A549 (cell line): ENCODE measurements around the gene TRAPPC2L. TPM values are rescaled to one million over a fixed set of nuclear protein-coding genes. Genes with fewer than 3 reads are reported as not detected.

Source experiments
- ATAC-seq, 2 experiments: fragments of 200-7000 bp in 1 of 2; fragments of >200 bp in 1 of 2; cut with Nextera tagmentation in 1 of 2; cut with Tn5 transposase in 1 of 2; 3 replicates each; pipeline versions ENCODE4 v1.8.0 to v1.9.1; 2018 to 2020; ENCODE audit warnings: mild to moderate bottlenecking in 1 of 2, moderate library complexity in 1 of 2
- CTCF ChIA-PET: fragments of 300-600 bp; sonication (Branson Sonifier 250); formaldehyde crosslinking; extraction: SDS; loops from one replicate; lab custom pipeline; 2021; ENCODE audit warnings: antibody characterized with exemption, inconsistent platforms; lab: Yijun Ruan, JAX
- POLR2A ChIA-PET: fragments of 350-600 bp; formaldehyde crosslinking; extraction: SDS; loops from one replicate; lab custom pipeline; 2021; ENCODE audit warnings: antibody characterized with exemption, inconsistent platforms; lab: Yijun Ruan, JAX
- DNase-seq, 2 experiments: peaks; one replicate each; pipeline versions ENCODE4 v3.0.0 to v3.0.0-alpha.2; 2011 to 2016; ENCODE audit warnings: low read depth in 1 of 2, low spot score in 1 of 2
- FAIRE-seq: peaks from 2 replicates; lab custom pipeline; 2011; peaks lifted over from hg19 to GRCh38; lab: Jason Lieb, UNC
- H3K27ac ChIP-seq, 2 experiments: fragments of >200 bp; sonication (Bioruptor Twin); formaldehyde crosslinking; 3 replicates each; pipeline ENCODE4 v1.5.1; 2016 to 2017
- H3K4me1 ChIP-seq: fragments of >200 bp; sonication (Bioruptor Twin); formaldehyde crosslinking; 3 replicates; pipeline ENCODE4 v1.6.1; 2016
- H3K4me2 ChIP-seq: fragments of >200 bp; sonication (Bioruptor Twin); formaldehyde crosslinking; 3 replicates; pipeline ENCODE4 v1.6.1; 2016
- H3K4me3 ChIP-seq: fragments of >200 bp; sonication (Bioruptor Twin); formaldehyde crosslinking; 3 replicates; pipeline ENCODE4 v1.5.1; 2016
- H3K9me3 ChIP-seq: fragments of >200 bp; sonication (Bioruptor Twin); formaldehyde crosslinking; 3 replicates; pipeline ENCODE4 v1.6.1; 2016
- ATOH8 ChIP-seq: fragments of 250-450 bp; sonication (Bioruptor Pico); IDR thresholded peaks from 2 replicates; pipeline ENCODE4 v1.5.0; 2020; ENCODE audit warnings: low read depth, mild to moderate bottlenecking, moderate library complexity
- BCL3 ChIP-seq: fragments of >200 bp; sonication (Bioruptor Twin); formaldehyde crosslinking; IDR thresholded peaks from 3 replicates; pipeline ENCODE4 v1.6.1; 2016
- BHLHE40 ChIP-seq: IDR thresholded peaks from 2 replicates; pipeline ENCODE4 v1.6.1; 2012; ENCODE audit warnings: low read depth, low read length, inconsistent platforms
- CBX8 ChIP-seq: fragments of 200-600 bp; sonication (generic); IDR thresholded peaks from 2 replicates; pipeline ENCODE4 v1.6.1; 2016
- CHD2 ChIP-seq: fragments of 150-350 bp; IDR thresholded peaks from 2 replicates; pipeline ENCODE4 v1.6.1; 2014; ENCODE audit warnings: low read length; ENCODE audit not compliant: partially characterized antibody
- CHD4 ChIP-seq: fragments of 200-600 bp; sonication (generic); IDR thresholded peaks from 2 replicates; pipeline ENCODE4 v1.6.1; 2016; ENCODE audit warnings: antibody characterized with exemption, mild to moderate bottlenecking, borderline replicate concordance
- CTCF ChIP-seq: fragments of >200 bp; sonication (Bioruptor Twin); formaldehyde crosslinking; IDR thresholded peaks from 3 replicates; pipeline ENCODE4 v1.5.1; 2016
- E2F6 ChIP-seq: IDR thresholded peaks from 2 replicates; pipeline ENCODE4 v1.6.1; 2012; ENCODE audit warnings: low read depth, borderline replicate concordance
- FOSB ChIP-seq: fragments of 250-450 bp; sonication (Bioruptor Pico); IDR thresholded peaks from 2 replicates; pipeline ENCODE4 v1.5.0; 2020; ENCODE audit warnings: mild to moderate bottlenecking, moderate library complexity
- FOSL2 ChIP-seq, 2 experiments: fragments of 450-650 bp in 1 of 2; fragments of >200 bp in 1 of 2; sonication (Bioruptor Twin) in 1 of 2; formaldehyde crosslinking; IDR thresholded peaks; 2 replicates each; pipeline versions ENCODE4 v1.5.0 to v1.6.1; 2016 to 2020; ENCODE audit warnings: mild to moderate bottlenecking in 1 of 2, moderate library complexity in 1 of 2
- GATA3 ChIP-seq: IDR thresholded peaks from 2 replicates; pipeline ENCODE4 v1.6.1; 2012; ENCODE audit warnings: borderline replicate concordance
- HDAC2 ChIP-seq: fragments of 200-600 bp; sonication (generic); IDR thresholded peaks from 2 replicates; pipeline ENCODE4 v1.6.1; 2016
- HES2 ChIP-seq: fragments of >200 bp; sonication (Bioruptor Twin); formaldehyde crosslinking; IDR thresholded peaks from 2 replicates; pipeline ENCODE4 v1.6.1; 2016
- HEYL ChIP-seq: fragments of 250-450 bp; sonication (Bioruptor Pico); IDR thresholded peaks from 2 replicates; pipeline ENCODE4 v1.8.0; 2021; ENCODE audit warnings: mild to moderate bottlenecking, moderate library complexity
- HOXB13 ChIP-seq: fragments of 250-450 bp; sonication (Bioruptor Pico); IDR thresholded peaks from 2 replicates; pipeline ENCODE4 v1.5.0; 2020; ENCODE audit warnings: low read depth, mild to moderate bottlenecking, moderate library complexity
- JUN ChIP-seq, 2 experiments: fragments of >200 bp; sonication (Bioruptor Twin); formaldehyde crosslinking; IDR thresholded peaks; 2 replicates in 1 of 2; 3 replicates in 1 of 2; pipeline ENCODE4 v1.6.1; 2016 to 2017
- JUNB ChIP-seq: fragments of >200 bp; sonication (Bioruptor Twin); formaldehyde crosslinking; IDR thresholded peaks from 2 replicates; pipeline ENCODE4 v1.6.1; 2016
- KDM5A ChIP-seq: fragments of 200-600 bp; sonication (generic); IDR thresholded peaks from 2 replicates; pipeline ENCODE4 v1.6.1; 2016; ENCODE audit warnings: antibody characterized with exemption, mild to moderate bottlenecking
- MYC ChIP-seq: IDR thresholded peaks from 2 replicates; pipeline ENCODE4 v1.6.1; 2012; ENCODE audit warnings: mild to moderate bottlenecking, inconsistent platforms, low read length, improper control_type of control experiment, borderline replicate concordance
- NFE2L2 ChIP-seq: fragments of 150-350 bp; conservative IDR thresholded peaks from 2 replicates; pipeline ENCODE4 v1.6.1; 2014; ENCODE audit warnings: low read length
- POLR2A ChIP-seq: IDR thresholded peaks from 2 replicates; pipeline ENCODE4 v1.6.1; 2012; ENCODE audit warnings: mild to moderate bottlenecking, low read length
- REST ChIP-seq: fragments of 200-600 bp; sonication (generic); IDR thresholded peaks from 2 replicates; pipeline ENCODE4 v1.6.1; 2016; ENCODE audit warnings: antibody characterized with exemption, mild to moderate bottlenecking, moderate library complexity
- RNF2 ChIP-seq: fragments of 200-600 bp; sonication (generic); IDR thresholded peaks from 2 replicates; pipeline ENCODE4 v1.6.1; 2016; ENCODE audit warnings: low read depth, mild to moderate bottlenecking, antibody characterized with exemption, moderate library complexity, borderline replicate concordance
- SMC3 ChIP-seq: fragments of >200 bp; sonication (Bioruptor Twin); formaldehyde crosslinking; IDR thresholded peaks from 3 replicates; pipeline ENCODE4 v1.6.1; 2018; ENCODE audit warnings: inconsistent platforms
- SREBF2 ChIP-seq: fragments of 450-650 bp; IDR thresholded peaks from 2 replicates; pipeline ENCODE4 v1.6.1; 2014; ENCODE audit warnings: mild to moderate bottlenecking, moderate library complexity
- ZSCAN20 ChIP-seq: fragments of 250-450 bp; sonication (Bioruptor Pico); IDR thresholded peaks from 2 replicates; pipeline ENCODE4 v1.8.0; 2022; ENCODE audit warnings: mild to moderate bottlenecking, moderate library complexity
- WGBS: methylation state at CpG from one replicate; pipeline ENCODE4 v1.1.6; 2017; ENCODE audit errors: missing lambda C conversion rate; 5-methylcytosine and 5-hydroxymethylcytosine counted together
- polyA plus RNA-seq, 4 experiments: library from polyadenylated mRNA; depleted of rRNA in 3 of 4; stranded (reverse); fragments of >200 nt; fragmentation: RNase III in 1 of 4; extraction: RNeasy Plus Mini Kit Qiagen cat#74134 plus additional on column Dnase treatment in 1 of 4; gene quantifications; 2 replicates in 3 of 4; 3 replicates in 1 of 4; pipeline ENCODE4 v1.2.3, GENCODE V29; 2011 to 2017

The TRAPPC2L gene
- polyA plus RNA-seq, 2 of the 4 experiments (the other 2 are of a cell fraction), result 70.3 to 80.2 TPM

GRCh38 chr16:88902744-88903143 is 45.8 kb downstream of the TRAPPC2L start:
- peaks cover 3% of the 10 kb centered on the region; the same call in 1 of the 3 replicates for H3K4me1 ChIP-seq
- CTCF ChIA-PET, result no interaction called here
- POLR2A ChIA-PET, result no interaction called here
- 61% methylated on average over 16 of the region's 16 CpGs for WGBS
- ATAC-seq (no peak), DNase-seq (no peak), FAIRE-seq (no peak)
- H3K4me3 ChIP-seq, result no peak overlapping the region
- TF ChIP-seq CHD4 (no peak), ATOH8 (CRISPR knock-in tag) (no peak), E2F6 (no peak), FOSL2 (IDR thresholded peaks at IDR 0.05) (no peak), FOSL2 (CRISPR knock-in tag; IDR thresholded peaks at IDR 0.05) (no peak), HES2 (no peak), FOSB (CRISPR knock-in tag) (no peak), ZSCAN20 (CRISPR knock-in tag) (no peak), BCL3 (no peak), NFE2L2 (no peak), GATA3 (no peak), CBX8 (no peak), JUNB (no peak), REST (no peak), KDM5A (no peak), POLR2A (no peak), CHD2 (no peak), HEYL (CRISPR knock-in tag) (no peak), JUN (IDR thresholded peaks at IDR 0.05) (no peak), HOXB13 (CRISPR knock-in tag) (no peak), SMC3 (no peak)
- H3K27ac ChIP-seq, result no peak overlapping the region
- H3K9me3 ChIP-seq, result no peaks in the 10 kb centered on the region
- no peak overlapping the region for H3K4me2 ChIP-seq

GRCh38 chr16:88903267-88903666 is 46.3 kb downstream of the TRAPPC2L start:
- ChIA-PET CTCF (interaction anchor here (0.7 kb wide), 1 partner anchor 23 kb away, joined by 3 read pairs; no protein-coding TSS in a partner anchor), POLR2A (no interaction called here)
- FAIRE-seq (no peak), DNase-seq (no peak), ATAC-seq (no peak)
- no peak for TF ChIP-seq CBX8
- TF ChIP-seq GATA3, result no peak
- no peak for TF ChIP-seq CTCF
- no peak for TF ChIP-seq HOXB13 (CRISPR knock-in tag)
- no peak for TF ChIP-seq HDAC2
- no peak for TF ChIP-seq E2F6
- TF ChIP-seq MYC, result no peak
- no peak for TF ChIP-seq FOSB (CRISPR knock-in tag)
- TF ChIP-seq RNF2, result no peak
- no peak for TF ChIP-seq BHLHE40
- no peak for TF ChIP-seq SREBF2
- no peak overlapping the region for H3K27ac ChIP-seq
- H3K9me3 ChIP-seq, result no peaks in the 10 kb centered on the region
- peaks cover 5% of the 10 kb centered on the region; the same call in 1 of the 3 replicates for H3K4me1 ChIP-seq
- no peak overlapping the region for H3K4me2 ChIP-seq
- no peak overlapping the region for H3K4me3 ChIP-seq
- 80% methylated on average over 6 of the region's 14 CpGs for WGBS
